Upper lobe of right lung (tissue), 1 donor: ENCODE data around the gene AFTPH. TPM values are rescaled to one million over a fixed set of nuclear protein-coding genes. Genes with fewer than 3 reads are reported as not detected.

ENCODE experiments used
- ATAC-seq: fragments of 200-7000 bp; cut with Tn5 transposase; one replicate; pipeline ENCODE4 v1.9.1; 2020; ENCODE audit warnings: mild to moderate bottlenecking, moderate library complexity
- DNase-seq: peaks from one replicate; pipeline ENCODE4 v3.0.0-alpha.2; 2020
- H3K27ac ChIP-seq: fragments of 200-600 bp; one replicate; pipeline ENCODE4 v1.8.0; 2022
- H3K27me3 ChIP-seq: fragments of 200-600 bp; one replicate; pipeline ENCODE4 v1.8.0; 2022; ENCODE audit warnings: mild to moderate bottlenecking
- H3K36me3 ChIP-seq: fragments of 200-600 bp; one replicate; pipeline ENCODE4 v1.8.0; 2022
- H3K4me1 ChIP-seq: fragments of 200-600 bp; one replicate; pipeline ENCODE4 v1.8.0; 2022
- H3K4me3 ChIP-seq: fragments of 200-600 bp; one replicate; pipeline ENCODE4 v1.8.0; 2022; ENCODE audit warnings: mild to moderate bottlenecking
- H3K9me3 ChIP-seq: fragments of 200-600 bp; one replicate; pipeline ENCODE4 v1.8.0; 2022
- CTCF ChIP-seq: fragments of 200-600 bp; IDR thresholded peaks from one replicate; pipeline ENCODE4 v1.8.0; 2022; ENCODE audit warnings: antibody characterized with exemption
- intact Hi-C: fragments of 100-400 bp; cut with DNase I; formaldehyde crosslinking; loops from one replicate; pipeline ENCODE4 v1.11.0; 2022
- total RNA-seq: library from RNA; stranded (reverse); fragmentation: NEBNext Ultra II Directional; extraction: Animal tissue kit (Norgen Biotek cat#: 25700); gene quantifications from one replicate; pipeline ENCODE4 v1.2.1, GENCODE V29; 2021
- donor health status: DM: no; HTN: yes; CAD: no; lungs with severe emphysema.

AFTPH gene
- total RNA-seq, 1 donor from 2014 or later = 40.2 TPM

GRCh38 chr2:64491426-64491825, 32.7 kb upstream of the AFTPH start:
- Histone ChIP-seq H3K9me3 (no peaks in the 10 kb centered on the region), H3K4me3 (no peak overlapping the region), H3K27ac (no peak overlapping the region), H3K27me3 (no peaks in the 10 kb centered on the region), H3K4me1 (peaks cover 4% of the 10 kb centered on the region), H3K36me3 (no peaks in the 10 kb centered on the region)
- intact Hi-C loops = loop anchor here (10.0 kb wide), 1 partner anchor 157 kb away; no protein-coding TSS in a partner anchor
- no peak for DNase-seq
- no peak for ATAC-seq
- no peak for TF ChIP-seq CTCF

DNA sequence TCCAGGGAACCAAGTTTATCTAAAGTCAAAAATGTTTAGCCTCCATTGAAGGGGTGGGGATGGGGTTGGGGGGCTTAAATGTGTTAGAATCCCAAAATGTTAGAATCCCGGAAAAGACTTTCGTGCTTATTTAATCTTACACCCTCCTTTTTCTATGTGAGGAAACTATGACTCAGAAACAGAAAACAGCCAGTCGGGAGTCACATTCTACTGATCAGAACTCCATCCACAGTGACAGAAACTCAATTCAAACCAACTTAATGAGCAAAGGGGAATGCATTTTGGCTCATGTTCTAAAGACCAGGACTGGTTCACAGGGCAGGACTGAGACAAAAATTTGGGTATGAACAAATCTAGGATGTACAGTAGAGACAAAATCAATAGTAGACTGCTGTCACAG, 31.9 kb upstream of the AFTPH start:
- H3K27me3 ChIP-seq = no peaks in the 10 kb centered on the region
- no peak for DNase-seq
- no peak overlapping the region for H3K4me3 ChIP-seq
- intact Hi-C loops = loop anchor here (10.0 kb wide), 1 partner anchor 157 kb away; no protein-coding TSS in a partner anchor
- no peaks in the 10 kb centered on the region for H3K9me3 ChIP-seq
- ATAC-seq = no peak
- H3K4me1 ChIP-seq = peaks cover 4% of the 10 kb centered on the region
- no peak for TF ChIP-seq CTCF
- no peak overlapping the region for H3K27ac ChIP-seq
- no peaks in the 10 kb centered on the region for H3K36me3 ChIP-seq

DNA sequence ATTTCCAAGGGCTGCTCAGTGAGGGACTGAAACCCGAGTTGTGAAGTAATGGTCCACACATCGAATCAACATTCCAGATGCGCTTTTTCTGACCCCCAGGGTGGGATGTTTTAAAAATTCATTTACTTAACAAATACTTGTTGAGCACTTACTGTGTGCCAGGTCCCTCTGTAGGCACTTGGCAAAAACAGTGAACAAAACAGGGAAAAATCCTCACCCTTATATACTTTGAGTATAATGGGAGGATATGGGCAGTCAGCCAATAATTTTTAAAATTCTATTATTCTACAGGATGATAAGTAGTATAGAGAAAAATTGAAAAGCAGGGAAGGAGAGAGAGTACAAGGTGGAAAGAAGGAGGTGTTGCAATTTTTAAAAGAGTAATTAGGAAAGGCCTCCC, 31.3 kb upstream of the AFTPH start:
- Histone ChIP-seq H3K27me3 (no peaks in the 10 kb centered on the region), H3K4me3 (no peak overlapping the region), H3K36me3 (no peaks in the 10 kb centered on the region), H3K27ac (no peak overlapping the region), H3K9me3 (no peaks in the 10 kb centered on the region), H3K4me1 (peaks cover 4% of the 10 kb centered on the region)
- intact Hi-C loops = loop anchor here (10.0 kb wide), 1 partner anchor 158 kb away; no protein-coding TSS in a partner anchor
- TF ChIP-seq CTCF = no peak
- DNase-seq = no peak
- no peak for ATAC-seq

- no peak overlapping the region for H3K27ac ChIP-seq
Measured at GRCh38 chr2:64493788-64494187, 30.3 kb upstream of the AFTPH start.

DNA sequence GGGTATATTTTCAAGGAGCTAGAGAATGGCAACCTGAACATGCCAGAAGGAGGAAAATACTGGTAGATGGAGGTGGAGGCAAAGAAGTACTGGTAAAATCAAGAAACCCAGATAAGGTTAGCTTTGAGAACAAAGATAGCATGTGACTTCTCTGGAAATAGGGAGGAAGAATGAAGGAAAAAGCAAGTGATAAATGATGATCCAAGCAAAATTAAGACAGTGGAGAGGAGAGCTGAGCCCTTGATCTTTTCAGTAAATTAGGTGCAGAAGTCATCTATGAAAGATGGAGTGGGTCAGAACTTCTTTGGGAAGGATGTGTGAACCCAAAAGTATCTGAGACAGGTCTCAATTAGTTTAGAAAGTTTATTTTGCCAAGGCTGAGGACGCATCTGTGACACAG, 25.7 kb upstream of the AFTPH start:
- no peaks in the 10 kb centered on the region for H3K27me3 ChIP-seq
- H3K27ac ChIP-seq = no peak overlapping the region
- ATAC-seq = no peak
- no peak overlapping the region for H3K4me3 ChIP-seq
- no peak for DNase-seq
- intact Hi-C loops = loop anchor here (10.0 kb wide), 1 partner anchor 164 kb away; no protein-coding TSS in a partner anchor
- H3K36me3 ChIP-seq = no peaks in the 10 kb centered on the region
- H3K4me1 ChIP-seq = no peaks in the 10 kb centered on the region
- no peak for TF ChIP-seq CTCF
- no peaks in the 10 kb centered on the region for H3K9me3 ChIP-seq

More at GRCh38 chr2:64493788-64494187, 30.3 kb upstream of the AFTPH start:
- Histone ChIP-seq H3K27me3 (no peaks in the 10 kb centered on the region), H3K36me3 (no peaks in the 10 kb centered on the region), H3K4me1 (no peaks in the 10 kb centered on the region), H3K9me3 (no peaks in the 10 kb centered on the region), H3K4me3 (no peak overlapping the region)
- intact Hi-C loops = loop anchor here (10.0 kb wide), 1 partner anchor 159 kb away; no protein-coding TSS in a partner anchor
- ATAC-seq (no peak), DNase-seq (no peak)
- no peak for TF ChIP-seq CTCF

GRCh38 chr2:64500549-64500948, 23.6 kb upstream of the AFTPH start:
- H3K36me3 ChIP-seq = no peaks in the 10 kb centered on the region
- intact Hi-C loops = no loop called here
- DNase-seq = no peak
- H3K4me3 ChIP-seq = no peak overlapping the region
- no peak overlapping the region for H3K27ac ChIP-seq
- no peaks in the 10 kb centered on the region for H3K27me3 ChIP-seq
- no peaks in the 10 kb centered on the region for H3K9me3 ChIP-seq
- no peak for ATAC-seq
- TF ChIP-seq CTCF = no peak
- no peaks in the 10 kb centered on the region for H3K4me1 ChIP-seq
